Activated naive CD8-positive, alpha-beta T cell treated with anti-CD3 and anti-CD28 coated beads, Interleukin-2, amount 50 U/mL, for 16 hours (primary cell): ENCODE results near the gene RABGAP1L.
"Not testable (repeated sequence)": the region's sequence is repeated elsewhere in the genome, so short reads cannot be mapped to it uniquely, and the experiment has no call there.

Source experiments
- DNase-seq: peaks from one replicate; pipeline ENCODE4 v3.0.0-alpha.2; 2020; ENCODE audit warnings: low read depth, low spot score

Gene RABGAP1L

DNA sequence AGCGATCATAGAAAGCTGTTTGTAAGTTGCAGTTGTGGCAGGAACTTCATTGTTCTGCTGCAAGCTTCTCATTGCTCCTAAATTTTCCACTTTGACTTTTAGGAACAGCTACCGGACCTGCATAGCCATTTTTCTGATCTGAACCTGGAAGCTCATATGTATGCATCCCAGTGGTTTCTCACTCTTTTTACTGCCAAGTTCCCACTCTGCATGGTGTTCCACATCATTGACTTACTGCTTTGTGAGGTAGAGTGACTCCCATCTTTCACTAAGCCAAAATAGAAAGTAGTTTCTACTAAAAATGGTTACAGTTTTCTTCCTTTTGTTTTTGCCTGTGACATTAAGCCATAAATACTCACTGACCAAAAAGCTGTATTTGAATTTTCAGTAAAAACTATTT is 542.7 kb downstream of the RABGAP1L start:
- no peak for DNase-seq

DNA sequence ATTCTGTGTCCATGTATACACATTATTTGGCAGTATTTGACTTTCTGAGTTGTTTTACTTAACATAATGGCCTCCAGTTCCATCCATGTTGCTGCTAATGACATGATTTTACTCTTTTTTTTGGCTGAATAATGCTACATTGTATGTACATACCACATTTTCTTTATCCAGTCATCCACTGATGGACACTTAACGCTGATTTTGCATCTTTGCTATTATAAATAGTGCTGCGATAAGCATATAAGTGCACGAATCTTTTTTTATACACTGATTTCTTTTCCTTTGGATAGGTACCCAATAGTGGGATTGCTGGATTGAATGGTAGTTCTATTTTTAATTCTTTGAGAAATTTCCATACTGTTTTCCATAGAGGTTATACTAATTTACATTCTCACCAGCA is 544.0 kb downstream of the RABGAP1L start:
- DNase-seq = no peak

DNA sequence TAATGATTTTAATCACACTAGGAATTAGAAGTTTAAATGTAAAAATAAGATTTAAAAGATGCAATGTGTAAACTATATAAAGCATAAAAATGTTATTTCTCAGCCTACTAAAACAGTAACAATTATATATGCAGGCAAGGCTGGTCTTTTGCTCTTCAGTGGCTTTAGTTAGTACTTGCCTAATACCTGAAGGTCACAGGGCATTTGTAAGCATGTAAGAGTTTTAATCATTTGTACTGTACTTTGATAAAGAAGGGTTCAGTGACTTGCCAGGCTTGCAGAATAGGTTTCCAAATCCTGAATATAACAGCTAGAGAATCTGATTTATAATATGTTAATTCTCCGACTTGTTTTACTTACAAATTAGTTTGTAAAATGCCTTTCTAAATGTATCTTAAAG is 545.0 kb downstream of the RABGAP1L start:
- DNase-seq = no peak

DNA sequence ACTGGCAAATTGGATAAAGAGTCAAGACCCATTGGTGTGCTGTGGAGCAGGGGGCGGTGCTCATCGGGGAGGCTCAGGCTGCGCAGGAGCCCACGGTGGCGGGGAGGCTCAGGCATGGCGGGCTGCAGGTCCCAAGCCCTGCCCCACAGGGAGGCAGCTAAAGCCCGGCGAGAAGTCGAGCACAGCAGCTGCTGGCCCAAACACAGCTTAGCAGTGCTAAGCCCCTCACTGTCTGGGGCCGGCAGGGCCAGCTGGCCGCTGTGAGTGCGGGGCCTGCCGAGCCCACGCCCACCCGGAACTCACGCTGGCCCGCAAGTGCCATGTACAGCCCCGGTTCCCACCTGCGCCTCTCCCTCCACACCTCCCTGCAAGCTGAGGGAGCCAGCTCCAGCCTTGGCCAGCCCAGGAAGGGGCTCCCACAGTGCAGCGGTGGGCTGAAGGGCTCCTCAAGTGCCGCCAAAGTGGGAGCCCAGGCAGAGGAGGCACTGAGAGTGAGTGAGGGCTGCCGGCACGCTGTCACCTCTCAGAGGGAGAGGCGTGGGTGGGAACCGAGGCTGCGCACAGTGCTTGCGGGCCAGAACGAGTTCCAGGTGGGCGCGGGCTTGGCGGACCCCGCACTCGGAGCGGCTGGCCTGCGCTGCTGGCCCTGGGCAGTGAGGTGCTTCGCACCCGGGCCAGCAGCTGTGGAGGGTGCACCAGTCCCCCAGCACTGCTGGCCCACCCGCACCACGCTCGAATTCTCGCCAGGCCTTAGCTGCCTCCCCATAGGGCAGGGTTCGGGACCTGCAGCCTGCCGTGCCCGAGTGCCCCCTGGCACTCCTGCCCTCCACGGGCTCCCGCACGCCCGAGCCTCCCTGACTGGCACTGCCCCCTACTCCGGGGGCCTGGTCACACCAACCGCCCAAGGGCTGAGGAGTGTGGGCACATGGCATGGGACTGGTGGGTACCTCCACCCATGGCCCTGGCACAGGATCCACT is 551.8 kb downstream of the RABGAP1L start:
- DNase-seq = no peak

DNA sequence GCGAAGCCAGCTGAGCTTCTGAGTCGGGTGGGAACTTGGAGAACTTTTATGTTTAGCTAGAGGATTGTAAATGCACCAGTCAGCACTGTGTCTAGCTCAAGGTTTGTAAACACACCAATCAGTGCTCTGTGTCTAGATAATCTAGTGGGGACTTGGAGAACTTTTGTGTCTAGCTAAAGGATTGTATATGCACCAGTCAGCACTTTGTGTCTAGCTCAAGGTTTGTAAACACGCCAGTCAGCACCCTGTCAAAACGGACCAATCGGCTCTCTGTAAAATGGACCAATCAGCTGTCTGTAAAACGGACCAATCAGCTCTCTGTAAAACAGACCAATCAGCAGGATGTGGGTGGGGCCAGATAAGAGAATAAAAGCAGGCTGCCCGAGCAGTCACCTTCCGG is 552.5 kb downstream of the RABGAP1L start:
- not testable (repeated sequence) for DNase-seq

DNA sequence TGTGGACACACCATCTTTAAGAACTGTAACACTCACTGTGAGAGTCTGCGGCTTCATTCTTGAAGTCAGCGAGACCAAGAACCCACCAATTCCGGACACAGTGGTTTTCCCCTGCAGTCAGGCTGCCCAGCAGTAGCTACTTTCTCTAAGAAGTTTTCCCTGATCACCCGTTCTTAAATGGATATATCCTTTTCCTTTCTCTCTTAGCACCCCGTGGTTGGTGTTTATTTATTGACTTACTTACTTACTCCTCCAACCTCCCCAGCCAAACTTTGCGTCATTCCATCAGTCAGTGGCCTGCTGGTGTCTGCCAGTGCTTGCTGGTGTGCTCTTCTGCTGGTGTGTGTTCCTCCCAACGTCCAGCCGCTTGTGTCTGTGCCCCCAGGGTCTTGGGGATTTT is 553.2 kb downstream of the RABGAP1L start:
- no peak for DNase-seq

DNA sequence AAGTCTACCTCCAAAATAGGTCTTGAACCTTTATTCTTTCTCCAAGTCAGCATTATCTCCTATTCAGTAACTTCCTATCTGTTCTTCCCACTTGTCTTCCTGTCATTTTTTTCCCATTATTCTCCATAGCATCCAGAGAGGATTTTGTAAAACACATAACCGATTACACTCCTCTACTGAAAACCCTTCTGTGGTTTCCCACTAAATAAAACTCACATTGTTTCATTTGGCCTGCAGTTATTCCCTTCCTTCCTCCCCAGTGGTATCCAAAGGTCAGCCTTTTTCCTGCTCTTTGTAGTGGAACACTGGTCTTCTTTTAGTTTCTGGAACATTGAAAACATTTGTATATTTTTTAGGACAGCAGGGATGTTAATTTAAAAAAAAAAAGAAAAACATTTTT is 554.5 kb downstream of the RABGAP1L start:
- DNase-seq = no peak

DNA sequence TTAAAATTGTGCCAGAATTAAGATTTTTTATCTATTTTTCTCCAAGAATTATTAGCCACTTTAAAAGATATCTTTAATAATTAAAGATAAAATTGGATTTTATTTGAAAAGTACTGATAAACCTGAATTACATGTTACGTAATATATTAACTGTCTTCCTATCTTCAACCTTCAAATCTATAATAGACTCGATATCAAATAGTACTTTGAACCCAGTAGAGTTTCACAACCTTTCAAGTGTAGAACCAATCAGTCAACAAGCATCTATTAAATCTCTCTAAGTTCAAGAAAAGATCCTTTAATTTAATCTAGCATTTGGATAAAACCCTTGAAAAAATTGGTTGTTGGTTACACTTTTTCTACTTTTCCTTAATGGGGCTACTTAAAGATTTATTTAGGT is 559.9 kb downstream of the RABGAP1L start:
- DNase-seq = no peak

DNA sequence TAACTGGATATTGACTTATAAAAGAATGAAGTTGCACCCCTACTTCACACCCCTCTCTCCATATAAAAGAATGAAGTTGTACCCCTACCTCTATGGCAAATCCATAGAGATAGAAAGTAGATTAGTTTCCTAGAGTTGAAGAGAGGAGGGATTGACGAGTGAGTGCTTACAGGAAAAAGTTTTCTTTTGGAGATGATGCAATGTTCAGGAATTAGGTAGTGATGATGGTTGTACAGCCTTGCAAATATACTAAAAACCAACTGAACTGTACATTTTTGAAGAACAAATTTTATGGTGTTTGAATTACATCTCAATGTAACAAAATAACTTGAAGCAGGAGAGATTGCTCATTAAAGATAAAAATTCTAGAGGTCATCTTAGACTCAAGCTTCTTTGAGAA is 561.3 kb downstream of the RABGAP1L start:
- no peak for DNase-seq

DNA sequence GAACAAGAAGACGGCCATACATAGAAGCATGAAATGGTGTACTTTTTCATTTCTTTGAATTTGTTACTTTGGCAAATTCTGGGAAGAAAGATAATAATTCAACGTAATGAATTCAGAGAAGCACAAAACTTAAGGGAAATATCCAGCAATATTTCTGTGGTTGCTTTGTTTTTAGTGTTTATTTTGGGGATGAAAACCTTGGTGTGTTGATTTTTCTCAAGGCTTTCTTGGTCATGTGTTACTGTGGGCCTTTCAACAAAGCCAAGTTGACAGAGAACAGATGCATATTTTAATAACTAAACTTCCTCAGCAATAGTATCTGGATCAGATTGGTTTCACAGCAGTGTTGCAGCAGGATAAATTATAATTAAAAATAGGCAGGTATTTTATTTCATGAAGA is 561.9 kb downstream of the RABGAP1L start:
- no peak for DNase-seq

DNA sequence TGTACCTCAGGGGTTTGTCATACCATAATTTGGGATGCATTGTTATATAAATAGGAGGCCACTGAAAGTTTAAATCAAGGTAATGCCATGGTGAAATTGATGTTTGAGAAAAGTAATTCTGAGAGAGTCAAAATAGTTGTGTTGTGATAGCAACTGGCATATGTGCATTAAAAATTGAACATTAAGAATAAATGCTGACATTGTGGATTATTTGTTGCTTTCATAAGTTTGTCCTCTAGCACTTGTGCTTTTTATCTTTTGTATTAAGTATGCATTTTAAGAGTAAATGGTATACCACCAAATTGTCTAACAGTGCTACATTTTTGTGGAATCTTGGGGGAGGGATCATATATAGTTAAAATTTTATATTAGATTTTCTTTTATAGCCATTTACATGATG is 564.5 kb downstream of the RABGAP1L start:
- no peak for DNase-seq

DNA sequence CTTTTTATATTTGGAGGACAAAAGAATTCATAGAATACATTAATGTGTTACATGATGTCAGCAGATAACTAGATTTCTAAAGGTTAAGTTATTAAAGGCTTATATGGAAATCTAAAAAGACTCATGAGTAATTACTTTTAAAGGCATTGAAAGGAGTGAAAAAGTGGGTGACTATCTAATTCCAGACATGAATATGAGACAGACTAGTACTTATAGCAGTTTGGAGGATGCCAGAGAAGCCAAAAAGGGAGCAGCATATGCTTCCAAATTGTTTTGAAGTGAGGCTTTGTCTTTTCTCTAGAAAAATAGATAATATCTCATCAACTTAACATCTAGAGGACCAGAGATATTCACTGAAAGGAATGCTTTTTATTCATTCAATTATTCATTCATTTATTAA is 564.9 kb downstream of the RABGAP1L start:
- no peak for DNase-seq

DNA sequence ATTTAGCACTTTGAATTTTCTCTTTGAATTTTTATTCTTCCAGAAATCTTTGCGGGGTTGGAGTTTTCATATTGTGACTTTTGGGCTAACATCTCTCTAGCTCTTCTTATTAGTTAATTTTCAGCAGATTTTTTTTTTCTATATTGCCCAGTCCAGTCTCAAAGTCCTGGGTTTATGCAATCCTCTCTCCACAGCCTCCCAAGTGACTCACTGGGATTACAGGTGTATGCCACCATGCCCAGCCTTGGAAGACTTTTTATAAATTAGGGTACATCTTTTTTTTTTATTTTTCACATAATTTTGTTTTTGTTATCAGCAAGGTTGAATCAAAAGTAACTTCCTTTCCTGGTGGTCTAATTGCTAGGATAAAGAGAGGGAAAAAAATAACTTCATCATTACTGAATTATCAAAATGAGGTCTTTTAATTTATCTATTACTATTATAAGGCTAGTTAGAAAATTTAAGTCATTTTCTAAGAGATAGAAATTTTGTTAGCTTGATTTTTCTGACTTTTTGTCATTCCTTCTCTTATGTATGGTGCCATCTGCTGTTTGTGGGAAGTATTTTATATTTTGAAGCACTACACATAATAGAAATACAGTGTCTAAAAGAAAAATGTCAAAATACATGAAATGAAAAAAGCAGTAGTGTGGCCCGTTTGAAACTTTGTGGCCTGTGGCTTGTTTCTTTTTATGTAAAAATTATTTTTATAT is 567.0 kb downstream of the RABGAP1L start:
- DNase-seq = no peak

DNA sequence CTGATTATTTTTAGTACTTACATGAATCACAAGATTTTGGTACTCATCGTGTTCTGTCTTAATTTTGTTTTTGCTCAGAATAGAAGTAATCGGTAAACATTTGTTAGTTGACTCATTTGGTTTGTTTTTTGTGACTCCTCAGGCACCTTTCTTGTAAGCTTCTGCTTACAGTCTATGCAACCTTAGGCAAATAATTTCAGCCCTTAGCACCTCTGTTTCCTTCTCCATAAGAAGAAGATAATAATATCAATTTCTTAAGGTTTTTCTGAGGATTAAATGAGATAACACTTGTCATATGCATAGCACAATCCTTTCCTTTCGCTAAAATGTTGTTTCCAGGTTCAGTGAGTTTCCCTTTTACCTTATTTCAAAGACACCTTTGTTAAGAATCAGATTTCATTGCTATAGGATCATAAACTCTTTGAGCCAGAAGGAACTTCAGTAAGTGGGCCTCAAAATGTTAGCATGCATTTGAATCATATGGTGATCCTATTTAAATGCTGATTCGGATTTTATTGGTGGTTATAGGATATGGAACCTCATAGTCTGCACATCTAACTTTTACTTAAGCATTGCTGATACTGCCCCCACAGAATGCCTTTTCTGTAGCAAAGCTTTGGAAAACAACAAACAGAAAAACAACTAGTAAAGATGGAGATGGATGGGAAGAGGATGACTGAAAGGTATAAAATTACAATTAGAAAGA is 567.7 kb downstream of the RABGAP1L start:
- DNase-seq = no peak

DNA sequence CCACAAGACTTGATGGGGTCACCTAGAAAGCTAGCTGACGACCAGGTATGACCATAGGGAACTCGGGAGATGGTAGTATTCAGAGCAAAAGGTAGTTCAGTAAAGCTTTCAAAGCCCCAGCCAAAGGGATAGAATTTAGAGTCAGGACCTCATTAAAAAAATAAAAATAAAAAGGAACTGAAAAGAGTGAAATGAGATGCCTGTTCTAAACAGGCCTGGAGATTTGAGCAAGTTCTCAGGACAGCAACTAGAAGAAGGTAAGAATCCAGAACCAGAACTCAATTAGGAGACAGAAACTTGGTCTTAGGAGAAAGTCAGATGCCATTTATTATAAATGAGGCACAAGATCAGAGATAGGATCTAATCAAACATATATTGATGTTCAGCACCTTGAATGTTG is 575.0 kb downstream of the RABGAP1L start:
- no peak for DNase-seq

DNA sequence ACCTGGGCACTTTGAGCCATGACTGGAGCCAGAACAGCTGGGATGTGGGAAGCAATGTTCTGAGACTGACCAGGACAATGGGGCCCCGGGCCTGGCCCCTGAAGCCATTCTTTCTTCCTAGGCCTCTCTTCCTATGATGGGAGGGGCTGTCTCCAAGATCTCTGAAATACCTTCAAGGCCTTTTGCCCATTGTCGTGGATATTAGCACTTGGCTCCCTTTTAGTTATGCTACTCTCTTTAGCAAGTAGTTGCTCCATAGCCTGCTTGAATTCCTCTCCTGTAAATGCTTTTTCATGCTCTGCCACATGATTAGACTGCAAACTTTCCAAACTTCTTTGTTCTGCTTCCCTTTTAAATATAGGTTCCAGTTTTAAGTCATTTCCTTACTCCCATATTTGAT is 577.5 kb downstream of the RABGAP1L start:
- no peak for DNase-seq

DNA sequence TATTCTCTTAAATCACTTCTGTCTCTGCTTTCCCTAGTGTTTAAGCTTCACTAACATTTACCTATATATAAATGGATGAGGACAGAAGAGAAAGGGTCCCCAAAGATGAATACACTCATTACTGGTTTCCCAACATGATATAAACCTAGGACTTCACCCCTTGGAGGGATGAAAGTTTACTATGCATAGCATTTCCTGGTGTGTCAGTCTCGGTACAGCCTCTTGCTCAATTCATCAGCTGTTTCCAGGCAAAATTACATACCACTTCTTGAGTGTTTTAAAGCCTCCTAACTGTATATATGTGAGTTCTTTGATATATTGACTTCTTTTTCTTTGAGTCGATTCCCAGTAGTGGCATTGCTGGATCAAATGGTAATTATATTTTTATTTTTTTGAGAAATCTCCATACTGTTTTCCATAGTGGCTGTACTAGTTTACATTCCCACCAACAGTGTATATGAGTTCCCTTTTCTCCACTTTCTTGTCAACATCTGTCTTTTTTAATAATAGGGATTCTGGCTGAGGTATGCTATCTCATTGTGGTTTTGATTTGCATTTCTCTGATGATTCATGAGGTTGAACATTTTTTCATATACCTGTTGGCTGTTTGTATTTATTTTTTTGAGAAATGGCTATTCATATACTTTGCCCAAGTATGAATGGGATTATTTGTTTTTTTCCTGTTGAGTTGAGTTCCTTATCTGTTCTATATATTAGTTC is 581.1 kb downstream of the RABGAP1L start:
- no peak for DNase-seq

DNA sequence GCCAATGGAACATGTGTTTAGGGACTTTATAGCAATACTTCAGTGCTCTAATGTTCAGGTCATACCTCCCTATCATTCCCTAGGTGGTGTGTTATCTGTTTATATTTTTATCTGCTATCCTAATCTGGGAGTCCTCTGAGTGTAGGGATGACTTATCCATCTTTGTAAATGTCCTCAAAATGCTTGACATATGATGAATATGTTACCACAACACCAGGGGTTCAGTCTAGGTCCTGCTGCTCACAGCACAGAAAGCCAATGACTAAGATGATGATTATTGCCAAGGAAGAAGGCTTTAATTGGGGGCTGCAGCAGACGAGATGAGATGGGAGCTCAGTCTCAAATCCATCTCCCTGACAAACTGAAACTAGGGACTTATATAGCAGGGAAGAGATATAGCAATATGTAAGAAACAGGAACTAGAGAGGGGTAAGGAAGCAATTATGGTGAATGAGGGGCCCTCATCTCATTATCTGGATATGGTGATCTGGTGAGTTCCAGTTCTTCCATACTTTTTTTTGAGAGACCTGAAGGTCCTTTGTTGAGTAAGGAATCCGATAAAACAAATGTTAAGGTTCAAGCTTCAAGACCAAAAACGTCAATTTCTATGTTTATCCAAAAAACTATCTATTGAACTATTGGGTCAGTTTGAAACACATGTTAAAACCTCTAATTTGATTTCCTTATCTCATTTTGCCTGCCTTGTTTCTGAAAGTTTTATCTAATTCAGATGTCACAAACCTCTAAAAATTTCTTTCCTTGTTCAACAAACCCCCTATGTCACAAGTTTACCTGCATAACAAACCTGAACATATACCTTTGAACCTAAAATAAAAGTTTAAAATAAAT is 583.7 kb downstream of the RABGAP1L start:
- DNase-seq = no peak

DNA sequence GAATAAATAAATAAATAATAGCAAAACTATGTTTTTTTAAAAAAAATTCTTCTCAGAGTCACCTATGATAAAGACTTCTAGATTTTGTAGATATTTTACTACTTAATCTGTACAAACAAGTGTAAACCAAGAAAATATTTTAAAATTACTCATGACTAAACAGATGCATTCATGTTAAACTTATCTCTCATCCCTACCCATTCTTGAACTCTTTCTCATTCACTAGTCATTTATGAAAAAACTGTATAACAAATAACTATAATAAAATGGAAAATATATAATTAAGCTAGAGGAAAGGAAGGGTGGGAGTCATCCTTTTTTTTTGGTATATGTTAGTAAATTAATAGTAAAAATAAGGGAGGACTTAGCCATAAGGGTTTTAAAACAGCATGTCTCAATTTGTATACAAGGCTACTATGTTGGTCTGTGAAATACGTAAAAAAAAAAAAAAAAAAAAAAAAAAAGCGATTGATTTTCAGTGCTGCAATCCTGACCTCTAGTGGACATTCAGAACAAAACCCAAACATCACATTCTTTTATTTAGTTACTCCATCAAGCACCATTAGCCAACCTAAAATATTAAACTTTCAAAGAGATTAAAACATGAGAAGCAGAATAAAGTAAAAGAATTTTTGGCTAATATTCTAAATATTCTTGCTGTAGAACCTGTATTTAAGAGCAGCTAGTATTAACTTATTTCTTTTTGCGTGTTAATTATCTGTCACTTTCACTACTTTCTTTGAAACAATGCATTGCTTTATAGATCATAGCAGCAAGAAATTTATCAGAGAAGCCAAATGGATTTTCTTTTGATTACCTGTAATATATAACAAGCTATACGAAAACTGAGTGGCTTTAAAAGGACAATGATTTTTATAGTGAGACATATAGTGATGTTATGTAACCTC is 584.6 kb downstream of the RABGAP1L start:
- no peak for DNase-seq

DNA sequence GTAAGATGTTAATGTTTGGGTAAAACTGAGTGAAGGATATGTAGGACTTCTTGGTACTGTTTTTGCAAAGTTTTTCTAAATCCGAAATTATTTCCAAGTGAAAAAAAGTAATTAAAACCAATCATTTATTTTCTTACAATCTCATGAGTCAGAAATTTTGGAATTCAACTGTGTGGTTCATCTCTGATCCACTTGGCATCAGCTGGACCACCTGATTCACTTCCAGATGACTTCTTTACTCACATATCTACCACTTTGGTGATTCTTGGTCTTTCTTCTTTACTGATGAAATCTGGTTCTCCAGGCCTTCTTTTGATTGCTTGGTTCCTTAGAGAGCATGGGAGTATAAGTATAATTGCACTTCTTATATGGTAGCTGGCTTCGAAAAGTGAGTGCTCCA is 585.6 kb downstream of the RABGAP1L start:
- DNase-seq = no peak
